ENCODE measurements around the gene TIMM17A. TPM values are rescaled to one million over a fixed set of nuclear protein-coding genes. Genes with fewer than 3 reads are reported as not detected.
A peak's percentile ranks its signal among the peaks of the same experiment; 100 is the strongest.

TIMM17A gene
- total RNA-seq, 1 donor from 2014 or later: 46.5 TPM

- DNase-seq (ENCODE audit: low spot score in 2 of 2, unreplicated experiment in 2 of 2): no peak
- Mint-ChIP-seq H3K4me3 (no peak overlapping the region), H3K9me3 (no peaks in the 10 kb centered on the region), H3K36me3 (no peaks in the 10 kb centered on the region), H3K4me1 (peaks cover 39% of the 10 kb centered on the region), H3K27me3 (ENCODE audit: low read depth) (peaks cover 3% of the 10 kb centered on the region), H3K27ac (peak overlapping the region; percentile 11)
- no peak for TF ChIP-seq CTCF (IDR thresholded peaks at IDR 0.05; ENCODE audit: unreplicated experiment)
Observed at GRCh38 chr1:201914456-201915235, 40.7 kb upstream of the TIMM17A start.

DNA sequence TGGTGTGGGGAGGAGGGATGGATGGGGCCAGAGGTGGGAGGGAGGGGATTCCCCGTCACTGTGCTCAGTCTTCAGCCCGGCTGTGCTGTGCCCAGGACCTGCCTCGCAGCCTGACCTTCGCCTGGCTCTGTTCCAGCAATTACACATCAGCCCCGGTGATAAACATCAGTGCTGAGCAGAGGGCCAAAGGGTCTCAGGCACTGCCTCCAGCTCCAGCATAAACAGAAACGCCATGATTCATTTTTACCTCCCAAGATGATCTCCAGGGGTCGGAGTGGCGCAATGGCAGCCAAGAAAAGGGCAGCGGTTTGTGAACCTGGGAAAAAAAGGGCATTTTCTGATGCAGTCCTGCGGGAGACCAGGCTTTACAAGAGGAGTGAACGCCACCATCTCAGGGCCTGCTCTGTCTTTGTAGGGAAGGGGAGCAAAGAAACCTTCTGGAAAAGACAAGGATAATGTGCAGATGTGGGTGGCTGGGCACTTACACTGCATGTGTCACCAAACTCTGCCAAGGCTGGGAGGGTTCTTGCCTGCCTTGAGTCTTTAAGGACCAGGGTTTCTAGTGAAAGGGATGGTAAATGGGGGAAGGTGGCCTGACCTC, 38.6 kb upstream of the TIMM17A start:
- H3K4me1 Mint-ChIP-seq: peaks cover 39% of the 10 kb centered on the region
- H3K4me3 Mint-ChIP-seq: no peak overlapping the region
- no peaks in the 10 kb centered on the region for H3K9me3 Mint-ChIP-seq
- H3K27ac Mint-ChIP-seq: peak overlapping the region; percentile 35
- no peak for DNase-seq (ENCODE audit: low spot score in 2 of 2, unreplicated experiment in 2 of 2)
- peaks cover 1% of the 10 kb centered on the region for H3K36me3 Mint-ChIP-seq
- TF ChIP-seq CTCF (IDR thresholded peaks at IDR 0.05; ENCODE audit: unreplicated experiment): no peak
- H3K27me3 Mint-ChIP-seq (ENCODE audit: low read depth): peaks cover 3% of the 10 kb centered on the region

DNA sequence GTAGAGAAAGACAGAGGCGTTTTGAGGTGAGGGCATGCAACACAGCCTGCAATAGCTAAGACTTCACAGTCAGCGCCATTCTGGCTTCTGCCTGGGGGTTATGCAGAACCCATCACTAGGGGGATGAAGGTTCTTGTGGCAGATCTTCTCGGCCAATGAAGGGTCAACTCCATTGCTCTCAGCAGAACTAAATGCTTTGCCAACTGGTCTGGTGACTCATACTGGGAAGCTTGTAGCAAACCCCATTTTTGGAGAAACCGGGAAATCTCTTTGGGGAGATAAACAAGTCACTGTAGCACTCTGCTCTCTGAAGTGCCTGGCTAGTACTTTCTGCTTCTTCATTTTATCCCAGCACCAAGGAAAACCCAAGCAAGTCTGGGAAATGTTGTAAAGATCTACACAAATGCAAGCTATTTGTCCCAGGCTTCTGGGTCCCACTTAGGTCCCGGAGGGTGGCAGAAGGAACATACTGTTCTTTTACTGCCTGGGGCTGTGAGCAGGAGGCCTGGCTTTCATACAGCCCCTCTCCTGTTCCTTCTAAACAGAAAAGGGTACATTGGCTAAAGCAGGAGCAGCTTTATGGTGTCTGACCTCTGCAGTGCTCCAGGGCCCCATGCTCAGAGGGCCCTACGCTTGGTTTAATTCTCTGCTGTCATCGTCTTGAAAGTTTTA, 37.8 kb upstream of the TIMM17A start:
- H3K9me3 Mint-ChIP-seq: peaks cover 6% of the 10 kb centered on the region
- TF ChIP-seq CTCF (IDR thresholded peaks at IDR 0.05; ENCODE audit: unreplicated experiment): no peak
- H3K36me3 Mint-ChIP-seq: peaks cover 5% of the 10 kb centered on the region
- no peak overlapping the region for H3K4me3 Mint-ChIP-seq
- no peak overlapping the region for H3K27ac Mint-ChIP-seq
- peaks cover 39% of the 10 kb centered on the region for H3K4me1 Mint-ChIP-seq
- DNase-seq (ENCODE audit: low spot score in 2 of 2, unreplicated experiment in 2 of 2): no peak
- peaks cover 3% of the 10 kb centered on the region for H3K27me3 Mint-ChIP-seq (ENCODE audit: low read depth)

DNA sequence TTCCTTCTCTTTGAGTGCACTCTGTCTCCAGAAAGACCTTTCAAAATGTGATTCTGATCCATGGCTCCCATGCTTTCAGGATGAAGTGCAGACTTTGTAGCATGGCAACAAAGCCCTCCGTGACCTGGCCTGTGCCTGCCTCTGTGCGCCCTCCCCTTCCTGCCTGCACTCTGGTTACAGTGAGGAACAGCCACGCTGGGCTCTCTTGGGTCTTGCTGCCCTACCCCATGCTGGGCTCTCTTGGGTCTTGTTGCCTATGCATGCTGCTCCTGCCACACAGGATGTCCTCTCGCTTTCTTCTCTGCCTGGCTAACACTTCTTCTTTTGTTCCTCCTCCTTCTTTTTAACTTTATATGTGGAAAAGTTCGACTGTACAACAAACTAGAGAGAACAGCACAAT, 37.0 kb upstream of the TIMM17A start:
- H3K27ac Mint-ChIP-seq: no peak overlapping the region

More for the DNA sequence above, 37.0 kb upstream of the TIMM17A start:
- peaks cover 6% of the 10 kb centered on the region for H3K9me3 Mint-ChIP-seq
- no peak for TF ChIP-seq CTCF (IDR thresholded peaks at IDR 0.05; ENCODE audit: unreplicated experiment)
- no peak overlapping the region for H3K4me3 Mint-ChIP-seq
- H3K4me1 Mint-ChIP-seq: peaks cover 37% of the 10 kb centered on the region
- peaks cover 3% of the 10 kb centered on the region for H3K27me3 Mint-ChIP-seq (ENCODE audit: low read depth)
- H3K36me3 Mint-ChIP-seq: peaks cover 5% of the 10 kb centered on the region
- no peak for DNase-seq (ENCODE audit: low spot score in 2 of 2, unreplicated experiment in 2 of 2)

Measured in mesothelial cell of epicardium (in vitro differentiated cells).